Type B pancreatic cell (in vitro differentiated cells): ENCODE data around the gene FBXO21. TPM values are rescaled to one million over a fixed set of nuclear protein-coding genes. Genes with fewer than 3 reads are reported as not detected.

Experiments
- DNase-seq: peaks from one replicate; pipeline ENCODE4 v3.0.0; 2021; ENCODE audit warnings: mixed read lengths; ENCODE audit not compliant: unreplicated experiment; ENCODE audit errors: extremely low spot score
- H3K27ac Mint-ChIP-seq: 2 replicates; pipeline ENCODE4 v1.8.0; 2021; ENCODE audit warnings: mild to moderate bottlenecking, mixed read lengths
- H3K27me3 Mint-ChIP-seq: 2 replicates; pipeline ENCODE4 v1.8.0; 2021; ENCODE audit warnings: mixed read lengths
- H3K36me3 Mint-ChIP-seq: 2 replicates; pipeline ENCODE4 v1.8.0; 2021; ENCODE audit warnings: mixed read lengths
- H3K4me1 Mint-ChIP-seq: one replicate; pipeline ENCODE4 v1.8.0; 2021; ENCODE audit warnings: mixed read lengths; ENCODE audit not compliant: unreplicated experiment
- H3K4me3 Mint-ChIP-seq: 2 replicates; pipeline ENCODE4 v1.8.0; 2021; ENCODE audit warnings: mild to moderate bottlenecking, mixed read lengths
- H3K9me3 Mint-ChIP-seq: 2 replicates; pipeline ENCODE4 v1.8.0; 2021; ENCODE audit warnings: mixed read lengths
- CTCF ChIP-seq: fragments of 200-600 bp; sonication (generic); conservative IDR thresholded peaks from 2 replicates; pipeline ENCODE4 v1.5.0; 2021; ENCODE audit warnings: antibody characterized with exemption, mild to moderate bottlenecking
- long read RNA-seq: library from polyadenylated mRNA; unstranded; transcript quantifications from one replicate; pipeline ENCODE4 v2.0.0, GENCODE V29; 2020
- total RNA-seq: library from RNA; stranded (reverse); gene quantifications from 2 replicates; pipeline ENCODE4 v1.2.1, GENCODE V29; 2021; ENCODE audit warnings: low replicate concordance

FBXO21 gene, protein sequence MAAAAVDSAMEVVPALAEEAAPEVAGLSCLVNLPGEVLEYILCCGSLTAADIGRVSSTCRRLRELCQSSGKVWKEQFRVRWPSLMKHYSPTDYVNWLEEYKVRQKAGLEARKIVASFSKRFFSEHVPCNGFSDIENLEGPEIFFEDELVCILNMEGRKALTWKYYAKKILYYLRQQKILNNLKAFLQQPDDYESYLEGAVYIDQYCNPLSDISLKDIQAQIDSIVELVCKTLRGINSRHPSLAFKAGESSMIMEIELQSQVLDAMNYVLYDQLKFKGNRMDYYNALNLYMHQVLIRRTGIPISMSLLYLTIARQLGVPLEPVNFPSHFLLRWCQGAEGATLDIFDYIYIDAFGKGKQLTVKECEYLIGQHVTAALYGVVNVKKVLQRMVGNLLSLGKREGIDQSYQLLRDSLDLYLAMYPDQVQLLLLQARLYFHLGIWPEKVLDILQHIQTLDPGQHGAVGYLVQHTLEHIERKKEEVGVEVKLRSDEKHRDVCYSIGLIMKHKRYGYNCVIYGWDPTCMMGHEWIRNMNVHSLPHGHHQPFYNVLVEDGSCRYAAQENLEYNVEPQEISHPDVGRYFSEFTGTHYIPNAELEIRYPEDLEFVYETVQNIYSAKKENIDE
- 53.3 and 64.0 TPM in 2 replicates for total RNA-seq
- long read RNA-seq, full-length matches to known transcripts: 430 of 481 reads
- long read RNA-seq, partial matches to known transcripts: 18 of 481 reads
- long read RNA-seq, other reads (novel, unspliced or antisense): 33 of 481 reads

GRCh38 chr12:117190210-117190781 is at the start of gene FBXO21:
TSS of gene FBXO21 (minus strand) at chr12:117190470. CDS start at chr12:117190456, 14 bp downstream.
- Mint-ChIP-seq H3K36me3 (peaks cover 10% of the 10 kb centered on the region), H3K9me3 (no peaks in the 10 kb centered on the region), H3K4me1 (peaks cover 21% of the 10 kb centered on the region), H3K27ac (peak within 1 kb of the TSS; percentile 82), H3K4me3 (peak within 1 kb of the TSS; percentile 90), H3K27me3 (peaks cover 4% of the 10 kb centered on the region)
- DNase-seq: peak; percentile 96
- no peak for TF ChIP-seq CTCF

DNA sequence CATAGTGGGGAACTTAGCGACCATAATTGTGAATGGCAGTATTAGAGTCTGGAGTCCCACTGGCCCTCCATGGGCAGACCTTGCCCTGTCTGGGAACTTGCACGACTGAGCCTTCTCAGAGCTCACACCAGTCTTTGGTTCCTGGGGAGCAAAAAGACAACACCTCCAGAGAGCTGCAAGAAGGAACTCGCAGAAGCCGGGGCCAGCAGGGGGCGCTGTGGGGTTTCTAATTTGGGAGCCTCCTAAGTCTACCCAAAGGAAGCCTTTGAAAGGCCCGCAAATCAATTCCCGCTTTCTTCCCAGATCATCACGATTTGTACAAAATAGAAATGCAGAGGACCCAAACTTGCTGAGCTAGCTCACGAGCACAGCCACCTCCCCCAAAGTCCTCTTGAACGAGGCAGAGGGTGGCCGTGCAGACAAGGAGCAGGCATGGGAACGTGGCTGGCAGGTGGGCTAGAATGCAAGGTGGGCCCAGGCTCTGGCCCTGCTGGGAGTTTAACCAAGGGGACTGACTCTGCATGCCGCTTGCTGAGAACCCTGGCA is 46.3 kb upstream of the FBXO21 start:
- no peak overlapping the region for H3K27ac Mint-ChIP-seq
- H3K36me3 Mint-ChIP-seq: no peaks in the 10 kb centered on the region
- H3K4me1 Mint-ChIP-seq: no peaks in the 10 kb centered on the region
- peak; percentile 94 for TF ChIP-seq CTCF
- no peak overlapping the region for H3K4me3 Mint-ChIP-seq
- H3K9me3 Mint-ChIP-seq: no peaks in the 10 kb centered on the region
- peaks cover 22% of the 10 kb centered on the region for H3K27me3 Mint-ChIP-seq
- DNase-seq: peak; percentile 86

DNA sequence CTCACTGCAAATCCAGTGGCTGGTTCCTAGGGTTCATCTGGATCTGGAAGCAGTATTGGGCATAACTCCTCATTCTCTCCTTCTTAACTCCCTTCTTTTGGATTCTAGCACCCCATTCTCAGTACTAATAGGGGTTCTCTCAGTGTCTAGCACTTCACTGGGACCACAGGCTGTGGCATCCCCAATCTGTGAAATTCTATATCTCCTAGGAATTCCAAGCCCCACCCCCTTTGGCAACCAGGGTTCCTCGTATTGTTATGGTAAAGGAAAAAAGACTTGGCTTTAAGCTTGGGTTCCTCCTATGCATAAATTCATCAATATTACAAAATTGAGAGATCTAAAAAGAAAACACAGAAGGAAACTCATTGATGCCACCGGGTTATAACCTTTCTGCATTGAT is 45.0 kb upstream of the FBXO21 start:
- no peaks in the 10 kb centered on the region for H3K4me1 Mint-ChIP-seq
- H3K27me3 Mint-ChIP-seq: peaks cover 22% of the 10 kb centered on the region
- no peak overlapping the region for H3K27ac Mint-ChIP-seq
- DNase-seq: no peak
- no peaks in the 10 kb centered on the region for H3K36me3 Mint-ChIP-seq
- TF ChIP-seq CTCF: no peak
- no peaks in the 10 kb centered on the region for H3K9me3 Mint-ChIP-seq
- no peak overlapping the region for H3K4me3 Mint-ChIP-seq

DNA sequence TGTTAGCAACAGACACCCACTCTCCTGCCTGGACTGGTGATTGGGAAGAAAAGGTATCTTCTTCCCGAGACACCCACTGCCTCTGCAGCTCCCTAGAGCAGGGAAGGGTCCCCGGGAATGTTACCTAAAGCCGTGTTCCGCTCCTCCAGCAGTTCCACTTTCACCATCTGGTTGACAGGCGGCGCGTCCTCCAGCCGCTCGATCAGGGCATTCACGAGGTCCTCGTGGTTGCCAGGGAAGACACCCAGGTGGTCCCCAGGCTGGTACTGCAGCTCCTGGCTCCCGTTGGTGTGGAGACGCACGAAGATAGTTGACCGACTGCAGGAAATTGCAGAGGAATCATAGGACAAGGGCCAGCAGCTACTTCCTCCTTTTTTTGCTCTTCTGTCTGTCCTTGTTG is 44.2 kb upstream of the FBXO21 start:
- Mint-ChIP-seq H3K9me3 (no peaks in the 10 kb centered on the region), H3K4me1 (no peaks in the 10 kb centered on the region), H3K4me3 (no peak overlapping the region), H3K36me3 (no peaks in the 10 kb centered on the region), H3K27ac (no peak overlapping the region), H3K27me3 (peaks cover 23% of the 10 kb centered on the region)
- no peak for DNase-seq
- no peak for TF ChIP-seq CTCF

- Mint-ChIP-seq H3K36me3 (no peaks in the 10 kb centered on the region), H3K27me3 (peaks cover 33% of the 10 kb centered on the region), H3K9me3 (no peaks in the 10 kb centered on the region), H3K4me1 (no peaks in the 10 kb centered on the region), H3K27ac (no peak overlapping the region), H3K4me3 (no peak overlapping the region)
- peak; percentile 17 for TF ChIP-seq CTCF
- DNase-seq: no peak
Measured at GRCh38 chr12:117231750-117232149, 41.5 kb upstream of the FBXO21 start.
